CD4-positive, alpha-beta memory T cell (primary cell): ENCODE results near the gene IFI6. TPM values are rescaled to one million over a fixed set of nuclear protein-coding genes. Genes with fewer than 3 reads are reported as not detected.
"Not testable (repeated sequence)": the region's sequence is repeated elsewhere in the genome, so short reads cannot be mapped to it uniquely, and the experiment has no call there.

Experiments
- CTCF ChIA-PET: fragments of 350-600 bp; sonication (Branson Sonifier 250); formaldehyde crosslinking; loops from one replicate; lab custom pipeline; 2021; ENCODE audit warnings: inconsistent platforms; ENCODE audit not compliant: partially characterized antibody; lab: Charles Lee
- POLR2A ChIA-PET: fragments of 350-600 bp; sonication (Branson Sonifier 250); formaldehyde crosslinking; loops from one replicate; lab custom pipeline; 2021; ENCODE audit not compliant: partially characterized antibody; lab: Charles Lee
- DNase-seq, 5 donors: peaks; one replicate each; pipeline versions ENCODE4 v3.0.0 to v3.0.0-alpha.2; 2020 to 2022; ENCODE audit warnings: mixed read lengths in 1 of 5
- H3K27ac ChIP-seq: one replicate; pipeline ENCODE4 v1.7.0; 2013; ENCODE audit warnings: low read depth, low read length
- H3K27me3 ChIP-seq: 2 replicates; pipeline ENCODE4 v1.7.0; 2013; ENCODE audit warnings: mild to moderate bottlenecking, low read length, moderate library complexity; ENCODE audit not compliant: insufficient read depth
- H3K36me3 ChIP-seq: 2 replicates; pipeline ENCODE4 v1.7.0; 2013; ENCODE audit warnings: mild to moderate bottlenecking, low read length, moderate library complexity; ENCODE audit not compliant: insufficient read depth
- H3K4me1 ChIP-seq: 2 replicates; pipeline ENCODE4 v1.7.0; 2013; ENCODE audit warnings: mild to moderate bottlenecking, low read length, moderate library complexity; ENCODE audit not compliant: insufficient read depth
- H3K4me3 ChIP-seq, 2 donors: one replicate each; pipeline ENCODE4 v1.7.0; 2013; ENCODE audit warnings: low read length in 2 of 2, mild to moderate bottlenecking in 1 of 2
- H3K9me3 ChIP-seq, 2 donors: one replicate each; pipeline ENCODE4 v1.7.0; 2013; ENCODE audit warnings: low read length in 2 of 2, control low read depth in 1 of 2; ENCODE audit not compliant: control insufficient read depth in 1 of 2
- H3K27ac Mint-ChIP-seq, 7 donors: one replicate each; pipeline ENCODE4 v1.8.0; 2020 to 2021; ENCODE audit warnings: mixed read lengths in 7 of 7, mild to moderate bottlenecking in 6 of 7, inconsistent platforms in 3 of 7, moderate library complexity in 3 of 7
- H3K27me3 Mint-ChIP-seq, 2 donors: one replicate each; pipeline ENCODE4 v1.8.0; 2020 to 2021; ENCODE audit warnings: mixed read lengths in 2 of 2
- H3K36me3 Mint-ChIP-seq, 2 donors: one replicate each; pipeline ENCODE4 v1.8.0; 2020 to 2021; ENCODE audit warnings: mixed read lengths in 2 of 2, inconsistent platforms in 1 of 2, mild to moderate bottlenecking in 1 of 2
- H3K4me1 Mint-ChIP-seq, 4 donors: one replicate each; pipeline ENCODE4 v1.8.0; 2020 to 2021; ENCODE audit warnings: mixed read lengths in 4 of 4, mild to moderate bottlenecking in 1 of 4
- H3K4me3 Mint-ChIP-seq, 8 donors: one replicate each; pipeline ENCODE4 v1.8.0; 2020 to 2021; ENCODE audit warnings: mixed read lengths in 8 of 8, mild to moderate bottlenecking in 7 of 8, moderate library complexity in 6 of 8, inconsistent platforms in 3 of 8
- H3K9me3 Mint-ChIP-seq, 8 donors: one replicate each; pipeline ENCODE4 v1.8.0; 2020 to 2021; ENCODE audit warnings: mixed read lengths in 8 of 8, mild to moderate bottlenecking in 5 of 8, inconsistent platforms in 3 of 8, moderate library complexity in 1 of 8
- intact Hi-C: fragments of 100-400 bp; cut with micrococcal nuclease; formaldehyde crosslinking; loops from one replicate; pipeline ENCODE4 v1.15.1; 2023
- polyA plus RNA-seq, 2 donors: library from polyadenylated mRNA; unstranded; fragments of 300-500 nt; fragmentation: Illumina TruSeq; gene quantifications; one replicate each; pipeline ENCODE4 v1.2.3, GENCODE V29; 2021
- total RNA-seq, 2 experiments: library from RNA; stranded (reverse); gene quantifications; one replicate each; pipeline ENCODE4 v1.2.3, GENCODE V29; 2021

The IFI6 gene
- total and polyA plus RNA-seq, 4 experiments from 2014 or later, result 23.0 to 139 (median 43.2) TPM

DNA sequence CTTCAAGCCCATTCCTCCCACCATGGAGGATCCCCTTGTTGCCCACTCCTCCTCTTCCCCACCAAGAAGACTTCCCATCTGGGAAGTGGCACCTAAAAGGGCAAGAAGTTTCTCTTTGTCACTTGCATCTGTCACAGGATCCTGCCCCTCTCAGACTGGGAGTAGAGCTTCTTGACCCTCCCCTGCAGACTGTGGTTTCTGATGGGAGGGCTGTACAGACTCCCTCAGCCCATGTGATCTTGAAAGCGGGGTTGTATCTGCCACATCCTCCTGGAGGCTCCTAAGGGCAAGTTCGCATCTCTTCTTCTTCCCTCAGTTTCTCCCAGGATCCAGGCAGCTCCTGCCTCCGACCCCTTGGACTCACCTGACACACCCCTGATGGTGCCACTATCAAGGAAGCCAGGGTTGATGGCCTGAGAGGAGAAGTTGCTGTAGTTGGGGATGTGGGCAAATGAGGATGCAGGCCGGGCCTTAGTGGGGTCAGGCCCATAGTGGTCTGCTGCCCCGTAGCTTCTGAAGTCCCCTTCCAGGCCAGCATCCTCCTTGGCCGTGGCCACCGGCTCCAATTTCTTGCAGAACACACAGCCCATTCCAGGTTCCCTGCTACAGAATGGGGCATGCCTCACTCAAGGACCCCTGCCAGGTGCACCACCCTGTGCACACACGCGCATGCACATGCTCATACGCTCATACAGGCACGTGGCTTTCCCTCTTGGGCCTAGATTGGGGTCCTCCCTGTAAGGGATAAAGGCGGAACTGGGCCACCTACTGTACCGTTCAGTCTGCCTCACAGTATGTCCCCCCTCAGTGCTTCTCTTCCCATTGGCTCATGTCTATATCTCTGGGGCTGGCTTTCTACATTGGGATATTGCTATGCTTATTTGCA, 48.4 kb downstream of the IFI6 start:
- Histone ChIP-seq H3K27ac (no peak overlapping the region), H3K27me3 (no peaks in the 10 kb centered on the region), H3K9me3 (no peaks in the 10 kb centered on the region), H3K36me3 (no peaks in the 10 kb centered on the region), H3K4me1 (peaks cover 30% of the 10 kb centered on the region), H3K4me3 (no peak overlapping the region)
- intact Hi-C loops, result no loop called here
- Mint-ChIP-seq H3K27me3 (no peaks in the 10 kb centered on the region), H3K9me3 (no peaks in the 10 kb centered on the region), H3K4me3 (peak overlapping the region in 2 of 8 donors; percentile 15 to 26), H3K27ac (no peak overlapping the region), H3K4me1 (peaks cover 13 to 22% (median 18%) of the 10 kb centered on the region in 4 donors), H3K36me3 (no peaks in the 10 kb centered on the region)
- POLR2A ChIA-PET, result interaction anchor here (1.1 kb wide), 1 partner anchor 39 kb away, joined by 4 read pairs; no protein-coding TSS in a partner anchor
- CTCF ChIA-PET, result interaction anchor here (2.0 kb wide), 1 partner anchor 16 kb away, joined by 10 read pairs; no protein-coding TSS in a partner anchor
- no peak for DNase-seq

DNA sequence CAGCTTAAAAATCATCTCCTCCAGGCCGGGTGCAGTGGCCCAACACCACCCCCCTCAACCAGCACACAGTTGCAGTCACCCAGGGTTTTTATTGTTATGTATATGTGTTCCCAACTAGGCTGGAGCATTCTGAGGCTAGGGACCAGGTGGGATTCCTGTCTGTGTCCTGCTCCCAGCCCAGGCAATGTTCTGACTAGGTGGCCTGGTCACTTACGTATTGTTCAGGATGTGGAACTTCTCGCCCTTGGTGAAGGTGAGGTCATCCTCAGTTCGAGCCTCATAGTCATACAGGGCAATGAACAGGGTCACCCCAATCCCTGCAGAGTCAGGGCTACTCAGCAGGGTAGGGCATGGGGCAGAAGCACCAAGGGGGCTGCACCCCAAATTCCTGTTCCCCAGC, 49.2 kb downstream of the IFI6 start:
- Histone ChIP-seq H3K9me3 (no peaks in the 10 kb centered on the region), H3K4me3 (no peak overlapping the region), H3K27ac (no peak overlapping the region), H3K4me1 (peaks cover 36% of the 10 kb centered on the region), H3K36me3 (no peaks in the 10 kb centered on the region), H3K27me3 (no peaks in the 10 kb centered on the region)
- ChIA-PET POLR2A (interaction anchor here (1.1 kb wide), 1 partner anchor 40 kb away, joined by 4 read pairs; no protein-coding TSS in a partner anchor), CTCF (no interaction called here)
- no peak overlapping the region for H3K4me3 Mint-ChIP-seq
- H3K36me3 Mint-ChIP-seq, result no peaks in the 10 kb centered on the region
- intact Hi-C loops, result no loop called here
- H3K27ac Mint-ChIP-seq, result no peak overlapping the region
- DNase-seq, result no peak
- no peaks in the 10 kb centered on the region for H3K27me3 Mint-ChIP-seq
- H3K4me1 Mint-ChIP-seq, result peaks cover 19 to 29% (median 23%) of the 10 kb centered on the region in 4 donors
- H3K9me3 Mint-ChIP-seq, result no peaks in the 10 kb centered on the region

DNA sequence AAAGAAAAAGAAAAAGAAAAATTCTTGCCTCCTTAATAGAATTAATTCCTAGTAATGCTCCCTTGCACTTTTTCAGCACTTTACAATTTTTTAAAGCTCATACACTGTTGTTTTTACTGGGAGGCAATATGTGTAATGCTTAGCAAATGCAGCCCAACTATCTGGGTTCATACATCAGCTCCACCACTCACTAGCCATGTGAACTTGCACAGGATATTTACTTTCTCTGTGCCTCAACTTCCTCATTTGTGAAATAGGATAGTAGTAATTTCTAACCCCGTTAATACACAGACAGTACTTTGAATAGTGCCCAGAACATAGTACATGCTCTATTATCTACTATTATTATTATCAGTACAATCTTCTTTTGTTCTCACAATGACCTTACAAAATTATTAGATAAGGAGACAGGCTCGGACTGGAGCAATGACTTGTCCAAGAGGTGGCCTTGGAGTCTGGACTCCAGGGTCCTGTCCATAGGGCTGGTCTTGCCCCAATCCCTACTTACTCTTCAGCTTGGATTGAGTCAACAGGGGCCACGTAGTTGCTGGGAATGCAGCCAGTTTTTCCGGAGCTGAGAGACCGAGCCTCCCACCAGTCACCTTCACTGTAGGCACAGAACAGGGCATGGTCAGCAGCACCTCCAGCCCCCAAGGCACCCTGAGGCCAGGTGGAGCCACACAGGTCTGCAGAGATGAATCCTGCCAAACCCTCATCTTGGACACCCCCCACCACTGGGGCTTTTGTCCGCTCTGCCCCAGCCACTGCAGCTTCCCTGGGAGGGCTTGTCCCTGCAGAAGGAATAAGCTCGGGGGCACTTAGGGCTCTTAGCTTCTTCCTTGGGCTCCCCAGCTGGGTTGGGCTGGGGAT, 50.7 kb downstream of the IFI6 start:
- Histone ChIP-seq H3K4me3 (no peak overlapping the region), H3K27ac (no peak overlapping the region), H3K36me3 (no peaks in the 10 kb centered on the region), H3K27me3 (no peaks in the 10 kb centered on the region), H3K4me1 (peaks cover 52% of the 10 kb centered on the region), H3K9me3 (no peaks in the 10 kb centered on the region)
- ChIA-PET POLR2A (interaction anchor here (1.3 kb wide), 1 partner anchor 9 kb away, joined by 3 read pairs; no protein-coding TSS in a partner anchor), CTCF (interaction anchor here (0.7 to 18.9 kb wide), 7 partner anchors 8 to 326 kb away, joined by 3 to 550 read pairs (median 3); partner anchors contain the start of genes GPR3 and IFI6)
- Mint-ChIP-seq H3K4me3 (no peak overlapping the region), H3K9me3 (no peaks in the 10 kb centered on the region), H3K27me3 (no peaks in the 10 kb centered on the region), H3K27ac (peak overlapping the region in 1 of 7 donors; percentile 38), H3K4me1 (peaks cover 33 to 42% (median 36%) of the 10 kb centered on the region in 4 donors), H3K36me3 (no peaks in the 10 kb centered on the region)
- intact Hi-C loops, result no loop called here
- no peak for DNase-seq

DNA sequence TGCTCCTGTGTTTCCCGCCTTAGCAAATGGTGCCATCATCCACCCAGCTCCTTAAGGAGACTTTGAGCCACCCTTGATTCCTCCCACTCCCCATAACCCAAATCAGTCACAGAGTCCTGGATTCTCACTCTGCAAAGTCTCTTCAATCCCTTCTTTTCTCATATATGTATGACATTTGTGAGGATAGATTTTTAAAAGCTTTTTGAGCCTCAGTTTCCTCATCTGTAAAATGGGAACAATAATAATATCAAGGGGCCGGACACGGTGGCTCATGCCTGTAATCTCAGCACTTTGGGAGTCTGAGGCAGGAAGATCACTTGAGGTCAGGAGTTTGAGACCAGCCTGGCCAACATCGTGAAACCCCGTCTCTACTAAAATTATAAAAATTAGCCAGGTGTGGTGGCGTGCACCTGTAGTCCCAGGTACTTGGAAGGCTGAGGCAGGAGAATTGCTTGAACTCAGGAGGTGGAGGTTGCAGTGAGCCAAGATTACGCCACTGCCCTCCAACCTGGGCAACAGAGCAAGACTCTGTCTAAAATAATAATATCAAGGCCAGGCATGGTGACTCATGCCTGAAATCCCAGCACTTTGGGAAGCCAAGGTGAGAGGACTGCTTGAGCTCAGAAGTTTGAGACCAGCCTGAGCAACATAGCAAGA, 52.1 kb downstream of the IFI6 start:
- Mint-ChIP-seq H3K4me1 (peaks cover 36 to 54% (median 41%) of the 10 kb centered on the region in 4 donors), H3K27ac (peak overlapping the region in 4 of 7 donors; percentile 4 to 71 (median 34)), H3K4me3 (peak overlapping the region in 1 of 8 donors; percentile 0)
- intact Hi-C loops, H3K27me3 Mint-ChIP-seq, H3K9me3 Mint-ChIP-seq, DNase-seq, H3K27ac ChIP-seq, H3K9me3 ChIP-seq, H3K36me3 ChIP-seq, H3K27me3 ChIP-seq, H3K36me3 Mint-ChIP-seq, H3K4me3 ChIP-seq: not testable (repeated sequence)
- CTCF ChIA-PET, result interaction anchor here (1.1 to 18.9 kb wide), 10 partner anchors 12 to 217 kb away, joined by 3 to 550 read pairs (median 3); partner anchors contain the start of gene IFI6
- peaks cover 56% of the 10 kb centered on the region for H3K4me1 ChIP-seq
- POLR2A ChIA-PET, result interaction anchor here (1.1 to 13.7 kb wide), 5 partner anchors 9 to 43 kb away, joined by 3 to 237 read pairs (median 11); no protein-coding TSS in a partner anchor

DNA sequence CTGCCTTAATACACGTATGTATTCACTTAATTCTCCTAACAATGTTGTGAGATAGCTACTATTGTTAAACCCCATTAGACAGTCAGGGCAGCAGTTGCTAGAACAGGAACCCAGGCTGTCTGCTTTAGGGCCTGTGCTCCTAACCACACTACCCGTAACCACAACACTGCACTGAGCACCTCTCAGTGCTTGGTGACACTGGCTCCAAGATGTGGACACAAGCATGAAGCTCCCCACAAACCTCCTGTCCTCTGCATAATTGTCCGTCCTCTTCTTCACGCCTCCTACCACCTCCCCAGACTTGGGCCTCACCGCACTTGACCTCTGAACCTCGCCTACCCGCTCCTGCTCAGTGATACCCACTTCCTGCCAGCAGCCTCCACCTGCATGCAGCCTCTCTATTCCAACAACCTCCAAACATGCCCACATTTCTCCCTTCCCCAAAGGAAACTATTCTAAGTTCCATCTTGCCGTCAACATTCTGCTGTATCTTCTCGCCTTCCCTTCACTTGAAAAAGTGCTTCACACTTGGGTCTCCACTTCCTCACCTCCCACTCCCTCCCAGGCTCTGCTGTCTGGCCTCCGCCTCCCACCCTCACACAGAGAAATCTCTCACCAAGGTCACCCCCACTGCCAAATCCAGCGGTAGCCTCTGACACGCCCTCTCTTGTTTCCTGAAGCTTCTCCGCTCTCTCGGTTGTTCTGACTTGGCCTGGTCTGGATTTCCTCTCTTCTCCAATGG, 53.5 kb downstream of the IFI6 start:
- H3K4me1 Mint-ChIP-seq, result peaks cover 46 to 65% (median 51%) of the 10 kb centered on the region in 4 donors
- H3K9me3 Mint-ChIP-seq, result no peaks in the 10 kb centered on the region
- Histone ChIP-seq H3K27me3 (no peaks in the 10 kb centered on the region), H3K27ac (peak overlapping the region; percentile 37), H3K36me3 (no peaks in the 10 kb centered on the region), H3K9me3 (no peaks in the 10 kb centered on the region), H3K4me1 (peaks cover 56% of the 10 kb centered on the region), H3K4me3 (no peak overlapping the region)
- CTCF ChIA-PET, result interaction anchor here (0.6 to 18.9 kb wide), 8 partner anchors 11 to 227 kb away, joined by 3 to 550 read pairs (median 6); partner anchors contain the start of gene IFI6
- intact Hi-C loops, result no loop called here
- H3K27ac Mint-ChIP-seq, result peak overlapping the region; percentile 70 to 94 (median 86)
- DNase-seq, result peak; percentile 53 to 76 (median 62)
- H3K36me3 Mint-ChIP-seq, result no peaks in the 10 kb centered on the region
- POLR2A ChIA-PET, result interaction anchor here (1.1 to 13.7 kb wide), 10 partner anchors 9 to 54 kb away, joined by 3 to 237 read pairs (median 6); partner anchors contain the start of genes AHDC1 and IFI6
- peak overlapping the region in 6 of 8 donors; percentile 26 to 69 (median 58) for H3K4me3 Mint-ChIP-seq
- H3K27me3 Mint-ChIP-seq, result no peaks in the 10 kb centered on the region

DNA sequence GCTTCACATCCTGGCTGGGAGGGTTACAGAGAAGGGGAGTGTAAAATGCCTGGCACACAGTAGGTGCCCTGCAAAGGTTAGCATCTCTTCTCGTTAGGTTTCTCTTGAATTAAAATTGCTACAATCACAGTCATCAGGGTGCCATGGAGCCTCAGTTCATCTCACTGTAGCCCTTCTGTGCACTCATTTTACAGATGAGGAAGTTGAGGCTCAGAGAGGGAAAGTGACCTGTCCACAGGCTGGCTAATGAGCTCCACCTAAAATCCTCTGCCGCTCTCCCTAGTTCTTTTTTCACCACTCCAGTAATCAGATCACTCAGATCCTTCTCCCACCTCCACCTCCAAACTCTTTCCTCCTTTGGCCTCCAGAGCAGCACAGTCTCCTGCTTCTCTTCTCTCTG, 54.6 kb downstream of the IFI6 start:
- no peaks in the 10 kb centered on the region for H3K27me3 Mint-ChIP-seq
- H3K4me1 ChIP-seq, result peaks cover 49% of the 10 kb centered on the region
- H3K27ac Mint-ChIP-seq, result peak overlapping the region; percentile 70 to 94 (median 86)
- peak overlapping the region in 3 of 8 donors; percentile 58 to 69 (median 59) for H3K4me3 Mint-ChIP-seq
- peak overlapping the region; percentile 37 for H3K27ac ChIP-seq
- peaks cover 43 to 68% (median 52%) of the 10 kb centered on the region in 4 donors for H3K4me1 Mint-ChIP-seq
- no peaks in the 10 kb centered on the region for H3K36me3 ChIP-seq
- H3K9me3 ChIP-seq, result no peaks in the 10 kb centered on the region
- no peaks in the 10 kb centered on the region for H3K36me3 Mint-ChIP-seq
- CTCF ChIA-PET, result interaction anchor here (0.6 to 18.9 kb wide), 5 partner anchors 10 to 326 kb away, joined by 4 to 550 read pairs (median 13); partner anchors contain the start of gene IFI6
- POLR2A ChIA-PET, result interaction anchor here (1.1 to 13.7 kb wide), 7 partner anchors 11 to 108 kb away, joined by 4 to 237 read pairs (median 5); partner anchors contain the start of gene FAM76A
- no peaks in the 10 kb centered on the region for H3K9me3 Mint-ChIP-seq
- no peaks in the 10 kb centered on the region for H3K27me3 ChIP-seq
- intact Hi-C loops, result no loop called here
- no peak for DNase-seq
- H3K4me3 ChIP-seq, result peak overlapping the region in 1 of 2 donors; percentile 7
